Lung (tissue), 12 donors: ENCODE data around the gene GRID1. TPM values are rescaled to one million over a fixed set of nuclear protein-coding genes. Genes with fewer than 3 reads are reported as not detected.

Source experiments
- ATAC-seq: fragments of 200-7000 bp; cut with Tn5 transposase; one replicate; pipeline ENCODE4 v1.9.1; 2020; ENCODE audit warnings: moderate number of reproducible peaks; ENCODE audit not compliant: insufficient read depth, low FRiP score
- DNase-seq, 3 donors: peaks; one replicate each; pipeline ENCODE4 v3.0.0-alpha.2; 2013 to 2017
- H3K27ac ChIP-seq, 2 donors: one replicate each; pipeline ENCODE4 v1.5.1; 2013; ENCODE audit warnings: mild to moderate bottlenecking in 2 of 2, moderate library complexity in 2 of 2, control low read depth in 1 of 2, inconsistent platforms in 1 of 2, low read depth in 1 of 2, low read length in 1 of 2
- H3K27me3 ChIP-seq, 3 donors: one replicate each; pipeline ENCODE4 v1.5.1; 2013; ENCODE audit warnings: low read length in 2 of 3; ENCODE audit not compliant: control insufficient read depth in 3 of 3, insufficient read depth in 3 of 3
- H3K36me3 ChIP-seq, 4 donors: one replicate each; pipeline ENCODE4 v1.5.1; 2013; ENCODE audit warnings: low read length in 4 of 4, mild to moderate bottlenecking in 1 of 4, moderate library complexity in 1 of 4; ENCODE audit not compliant: control insufficient read depth in 4 of 4, insufficient read depth in 4 of 4
- H3K4me1 ChIP-seq, 5 donors: one replicate each; pipeline ENCODE4 v1.5.1; 2013; ENCODE audit warnings: low read length in 5 of 5, mild to moderate bottlenecking in 2 of 5, moderate library complexity in 1 of 5; ENCODE audit not compliant: control insufficient read depth in 5 of 5, insufficient read depth in 5 of 5
- H3K4me3 ChIP-seq: one replicate; pipeline ENCODE4 v1.5.1; 2013; ENCODE audit warnings: mild to moderate bottlenecking, control low read depth, moderate library complexity
- H3K9ac ChIP-seq, 2 donors: one replicate each; pipeline ENCODE4 v1.5.1; 2013; ENCODE audit warnings: low read length in 2 of 2, control low read depth in 1 of 2; ENCODE audit not compliant: insufficient read depth in 1 of 2
- H3K9me3 ChIP-seq, 4 donors: one replicate each; pipeline ENCODE4 v1.5.1; 2013; ENCODE audit warnings: low read length in 3 of 4, mild to moderate bottlenecking in 1 of 4, moderate library complexity in 1 of 4; ENCODE audit not compliant: control insufficient read depth in 4 of 4, insufficient read depth in 3 of 4
- WGBS, 2 donors: extraction: QIAGEN DNeasy Blood & Tissue Kit; methylation state at CpG; one replicate each; pipeline ENCODE4 v1.1.7; 2013; 5-methylcytosine and 5-hydroxymethylcytosine counted together
- polyA plus RNA-seq, 2 donors: library from polyadenylated mRNA; stranded (reverse); fragments of 200-250 nt; gene quantifications; one replicate each; pipeline ENCODE4 v1.2.1, GENCODE V29; 2013
- total RNA-seq, 2 donors: library from RNA; depleted of rRNA in 1 of 2; stranded (reverse); fragments of >200 nt in 1 of 2; gene quantifications; one replicate each; pipeline ENCODE4 v1.2.1, GENCODE V29; 2014 to 2021
- TF ChIP-seq, protein P1 (sequence below): IDR thresholded peaks from 2 replicates; pipeline ENCODE4 v1.5.1; 2012; ENCODE audit warnings: mild to moderate bottlenecking; ENCODE audit errors: control extremely low read depth, extremely low read depth
- donor health status: control.
- donor health status: control.
- donor health status: Bipolar disorder and iron deficiency.
- donor health status: healthy.
- donor health status: DM: yes; HTN: yes; CAD: no.

The GRID1 gene
- total and polyA plus RNA-seq, 4 donors = 1.1 to 3.6 (median 2.2) TPM

DNA sequence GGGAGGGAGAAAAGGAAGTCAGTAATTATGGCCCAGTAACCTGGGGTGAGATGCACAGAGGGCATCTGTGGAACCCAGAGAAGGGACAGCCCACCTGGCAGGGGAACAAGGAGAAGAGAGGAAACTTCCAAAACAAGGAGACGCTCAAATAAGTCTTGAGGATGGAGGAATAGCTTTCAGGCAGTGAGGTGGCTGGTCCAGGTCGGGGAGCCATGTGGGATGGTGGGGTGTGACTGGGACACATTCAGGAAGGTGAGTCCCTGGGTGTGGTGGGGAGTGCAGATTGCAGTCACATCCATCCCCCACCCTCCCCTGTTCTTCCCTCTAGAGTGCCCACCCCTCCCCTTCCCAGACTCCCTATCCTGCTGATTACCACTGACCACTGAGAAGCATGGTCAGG lies 175.4 kb downstream of the GRID1 start:
- no peaks in the 10 kb centered on the region for H3K36me3 ChIP-seq
- peaks cover 0 to 6% (median 2%) of the 10 kb centered on the region in 3 donors for H3K27me3 ChIP-seq
- H3K4me1 ChIP-seq = no peaks in the 10 kb centered on the region
- TF ChIP-seq, protein P1, sequence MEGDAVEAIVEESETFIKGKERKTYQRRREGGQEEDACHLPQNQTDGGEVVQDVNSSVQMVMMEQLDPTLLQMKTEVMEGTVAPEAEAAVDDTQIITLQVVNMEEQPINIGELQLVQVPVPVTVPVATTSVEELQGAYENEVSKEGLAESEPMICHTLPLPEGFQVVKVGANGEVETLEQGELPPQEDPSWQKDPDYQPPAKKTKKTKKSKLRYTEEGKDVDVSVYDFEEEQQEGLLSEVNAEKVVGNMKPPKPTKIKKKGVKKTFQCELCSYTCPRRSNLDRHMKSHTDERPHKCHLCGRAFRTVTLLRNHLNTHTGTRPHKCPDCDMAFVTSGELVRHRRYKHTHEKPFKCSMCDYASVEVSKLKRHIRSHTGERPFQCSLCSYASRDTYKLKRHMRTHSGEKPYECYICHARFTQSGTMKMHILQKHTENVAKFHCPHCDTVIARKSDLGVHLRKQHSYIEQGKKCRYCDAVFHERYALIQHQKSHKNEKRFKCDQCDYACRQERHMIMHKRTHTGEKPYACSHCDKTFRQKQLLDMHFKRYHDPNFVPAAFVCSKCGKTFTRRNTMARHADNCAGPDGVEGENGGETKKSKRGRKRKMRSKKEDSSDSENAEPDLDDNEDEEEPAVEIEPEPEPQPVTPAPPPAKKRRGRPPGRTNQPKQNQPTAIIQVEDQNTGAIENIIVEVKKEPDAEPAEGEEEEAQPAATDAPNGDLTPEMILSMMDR = no peak
- H3K9me3 ChIP-seq = no peaks in the 10 kb centered on the region
- DNase-seq = no peak
- WGBS, 2 donors = 80% methylated on average over 2 of the region's 2 CpGs
- no peak overlapping the region for H3K9ac ChIP-seq
- H3K27ac ChIP-seq = no peak overlapping the region
- no peak for ATAC-seq
- no peak overlapping the region for H3K4me3 ChIP-seq

DNA sequence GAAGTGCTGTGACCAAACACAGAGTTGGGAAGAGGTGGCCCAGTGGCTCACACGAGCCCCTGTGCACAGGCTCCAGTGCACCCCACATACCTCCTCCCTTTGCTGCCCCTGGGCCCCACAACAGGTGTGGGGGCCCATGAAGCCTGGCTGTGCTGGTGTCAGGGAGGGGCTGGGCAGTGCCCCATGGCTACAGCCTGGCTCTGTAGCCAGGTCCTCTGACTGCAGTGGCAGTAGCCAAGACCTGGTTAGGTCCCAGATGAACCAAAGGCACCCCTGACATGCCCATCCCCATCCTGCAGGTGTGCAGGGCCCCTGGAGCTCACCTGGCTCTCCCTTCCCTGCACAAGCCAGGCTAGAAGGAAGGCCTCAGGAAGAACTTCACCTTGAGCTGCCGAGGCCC lies 176.3 kb downstream of the GRID1 start:
- no peak overlapping the region for H3K4me3 ChIP-seq
- H3K4me1 ChIP-seq = no peaks in the 10 kb centered on the region
- no peaks in the 10 kb centered on the region for H3K9me3 ChIP-seq
- ATAC-seq (no peak), DNase-seq (no peak)
- TF ChIP-seq, protein P1 = no peak
- no peak overlapping the region for H3K27ac ChIP-seq
- H3K9ac ChIP-seq = no peak overlapping the region
- no peaks in the 10 kb centered on the region for H3K36me3 ChIP-seq
- 68 to 72% methylated on average over 2 of the region's 2 CpGs for WGBS, 2 donors
- peaks cover 0 to 6% (median 2%) of the 10 kb centered on the region in 3 donors for H3K27me3 ChIP-seq

DNA sequence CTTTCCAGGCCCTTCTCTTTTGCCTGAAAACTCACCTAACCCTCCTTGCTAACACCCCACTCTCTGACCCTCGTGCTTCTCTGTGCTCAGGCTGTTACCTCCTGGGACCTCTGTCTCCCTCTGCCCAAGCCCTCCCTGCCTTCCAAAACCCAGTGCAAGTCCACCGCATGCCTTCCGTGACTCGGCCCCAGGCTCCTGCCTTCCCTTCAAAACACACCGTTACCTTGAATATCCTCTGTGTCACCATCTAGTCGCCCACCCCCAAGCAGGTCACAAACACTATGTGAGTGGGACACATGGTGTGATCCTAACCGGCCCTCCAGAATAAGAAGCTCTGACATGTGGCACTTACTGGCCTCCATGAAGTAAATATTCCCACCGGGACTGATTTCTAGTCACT lies 176.7 kb downstream of the GRID1 start:
- H3K36me3 ChIP-seq = no peaks in the 10 kb centered on the region
- H3K9ac ChIP-seq = no peak overlapping the region
- H3K27ac ChIP-seq = no peak overlapping the region
- H3K9me3 ChIP-seq = no peaks in the 10 kb centered on the region
- no peaks in the 10 kb centered on the region for H3K4me1 ChIP-seq
- 84 to 88% methylated on average over 8 of the region's 8 CpGs for WGBS, 2 donors
- no peak overlapping the region for H3K4me3 ChIP-seq
- peaks cover 0 to 6% (median 2%) of the 10 kb centered on the region in 3 donors for H3K27me3 ChIP-seq
- no peak for DNase-seq
- TF ChIP-seq, protein P1 = no peak
- no peak for ATAC-seq

DNA sequence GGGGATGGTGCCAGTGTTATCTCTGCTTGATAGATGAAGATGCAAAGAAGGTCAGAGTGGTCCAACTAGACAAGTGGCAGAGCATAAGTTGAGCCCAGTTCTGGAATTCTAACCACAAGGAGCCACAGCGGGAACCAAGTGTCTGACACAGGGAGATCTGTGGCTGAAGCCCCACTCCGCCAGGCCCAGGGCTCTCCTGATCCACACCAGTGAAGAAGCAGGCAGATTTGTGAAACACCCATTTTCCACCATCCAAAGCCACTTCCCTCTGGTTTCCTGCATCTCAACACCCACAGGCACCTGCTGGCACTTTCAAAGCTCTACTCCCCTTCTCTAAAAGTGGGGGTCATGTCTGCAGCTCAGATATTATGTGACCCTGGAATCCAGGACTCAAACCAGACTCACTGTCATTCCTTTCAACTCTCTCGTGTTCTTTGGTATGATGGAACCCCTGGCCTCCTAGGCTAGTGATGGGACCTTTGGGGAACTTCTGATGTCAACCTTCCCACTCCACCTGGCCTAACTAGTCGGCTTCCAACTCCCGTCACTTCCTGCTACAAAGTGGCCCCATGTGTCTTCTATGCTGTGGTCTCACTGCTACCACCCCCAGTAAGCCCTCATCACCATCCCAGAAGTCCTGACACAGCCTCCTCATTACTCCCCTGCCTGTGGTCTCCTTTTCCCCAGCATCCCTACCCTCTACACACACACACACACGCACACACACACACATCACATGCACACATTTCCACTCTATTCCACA lies 177.6 kb downstream of the GRID1 start:
- no peaks in the 10 kb centered on the region for H3K9me3 ChIP-seq
- TF ChIP-seq, protein P1 = no peak
- no peak overlapping the region for H3K4me3 ChIP-seq
- H3K36me3 ChIP-seq = no peaks in the 10 kb centered on the region
- no peak overlapping the region for H3K9ac ChIP-seq
- peaks cover 0 to 6% (median 2%) of the 10 kb centered on the region in 3 donors for H3K27me3 ChIP-seq
- 74 to 85% methylated on average over 6 of the region's 6 CpGs for WGBS, 2 donors
- H3K4me1 ChIP-seq = no peaks in the 10 kb centered on the region
- no peak for ATAC-seq
- no peak overlapping the region for H3K27ac ChIP-seq
- DNase-seq = no peak
